ENCODE results near the gene ZNF423.

The ZNF423 gene

DNA sequence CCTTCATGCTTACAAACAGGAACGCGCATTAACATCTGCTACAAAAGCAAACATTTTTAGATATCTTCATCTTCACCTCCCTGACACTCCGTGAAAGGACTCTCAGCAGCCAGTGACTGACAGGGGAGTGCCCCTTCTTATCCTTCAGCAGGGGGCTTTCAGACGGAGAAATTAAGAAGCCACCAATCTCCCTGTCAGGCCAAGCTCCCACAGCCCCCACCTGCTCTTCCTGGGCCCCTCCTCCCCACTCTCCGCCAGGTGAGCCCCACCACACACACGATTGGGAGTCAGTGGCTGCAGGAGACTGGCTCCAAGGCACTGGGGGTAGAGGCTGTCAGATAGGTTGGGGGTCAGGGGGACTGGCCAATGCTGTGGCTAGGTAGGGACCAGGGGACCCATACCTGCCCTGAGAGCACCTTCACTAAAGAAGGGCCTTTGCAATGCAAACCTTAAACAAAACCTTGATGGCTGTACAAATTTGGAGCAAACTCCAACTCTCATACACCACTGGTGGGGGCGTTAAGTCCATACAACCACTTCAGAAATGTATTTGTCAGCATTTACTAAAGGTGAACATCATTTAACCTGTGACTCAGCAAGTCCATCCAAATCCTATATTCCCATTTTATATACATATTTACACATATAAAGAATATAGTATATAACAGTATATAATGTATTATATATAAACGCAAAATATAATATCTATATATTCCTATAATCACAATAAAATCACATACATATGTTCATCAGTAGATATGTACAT lies 232.2 kb downstream of the ZNF423 start:
- Histone ChIP-seq H3K4me1 (ENCODE audit: insufficient read depth, low read length) (no peaks in the 10 kb centered on the region), H3K4me3 (ENCODE audit: low read depth in 1 of 2, low read length in 2 of 2) (no peak overlapping the region), H3K27ac (ENCODE audit: low read length) (no peak overlapping the region), H3K9me3 (ENCODE audit: insufficient read depth, low read length, severe bottlenecking) (peaks cover 5% of the 10 kb centered on the region), H3K79me2 (ENCODE audit: insufficient read depth, low read length) (no peaks in the 10 kb centered on the region), H3K9ac (ENCODE audit: low read depth, low read length) (no peak overlapping the region), H3K4me2 (ENCODE audit: insufficient read depth, low read length) (no peak overlapping the region), H2AFZ (ENCODE audit: low read depth, low read length) (no peak overlapping the region), H3K27me3 (ENCODE audit: insufficient read depth, low read length, poor library complexity) (no peaks in the 10 kb centered on the region), H3K36me3 (ENCODE audit: insufficient read depth, low read length) (no peaks in the 10 kb centered on the region), H4K20me1 (ENCODE audit: insufficient read depth, low read length) (no peaks in the 10 kb centered on the region)
- DNase-seq (no peak), ATAC-seq (ENCODE audit: insufficient read depth, low read depth) (no peak)
- TF ChIP-seq EZH2 (IDR thresholded peaks at IDR 0.05; ENCODE audit: borderline replicate concordance, low read depth, low read length, severe bottlenecking) (no peak), CTCF (IDR thresholded peaks at IDR 0.05; ENCODE audit: borderline replicate concordance, extremely low read depth, low read length, poor library complexity, severe bottlenecking) (no peak)

DNA sequence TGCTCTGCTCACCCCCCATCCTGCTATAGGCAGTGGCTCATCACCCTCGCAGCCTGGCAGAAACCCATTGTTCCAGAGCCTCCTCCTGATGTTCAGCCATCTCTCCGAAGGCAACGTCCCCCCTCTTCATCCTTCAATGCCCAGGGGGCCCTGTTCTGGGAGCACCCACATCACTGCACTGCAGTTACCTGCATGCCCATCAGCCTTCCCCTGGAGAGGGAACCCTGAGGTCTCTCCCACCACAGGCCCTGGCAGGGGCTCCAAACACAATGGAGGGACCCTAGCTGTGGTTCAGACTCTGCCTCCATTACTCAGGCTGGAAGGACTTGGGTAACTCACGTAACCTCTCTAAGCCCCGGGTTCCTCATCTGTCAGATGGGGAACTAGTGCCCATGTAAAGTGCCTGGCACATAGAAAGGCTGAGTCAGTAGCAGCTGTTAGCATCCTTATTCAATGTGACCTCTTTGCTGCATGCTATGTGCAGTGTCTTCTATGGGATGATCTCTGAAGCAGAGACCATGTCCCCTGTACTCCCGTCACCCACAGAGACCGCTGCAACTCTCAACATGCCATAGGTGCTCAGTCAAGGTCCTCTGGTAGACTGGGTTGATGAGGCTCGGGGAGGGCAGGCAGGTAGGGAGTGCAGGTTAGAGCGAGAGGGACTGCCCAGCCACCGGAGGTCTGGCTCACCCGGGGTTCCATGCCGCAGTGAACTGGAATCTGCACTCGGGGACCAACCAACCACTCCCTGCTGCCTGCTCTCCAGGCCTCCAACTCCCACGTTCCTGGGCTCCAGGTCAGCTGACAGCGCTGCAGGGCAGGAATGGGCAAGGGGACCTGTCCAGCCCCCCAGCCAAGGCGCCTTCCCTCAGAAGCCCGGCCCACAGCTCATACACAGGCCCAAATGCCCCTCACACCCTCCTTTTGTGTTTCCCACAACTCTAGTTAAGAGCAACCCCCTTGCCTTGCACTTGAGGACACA lies 233.2 kb downstream of the ZNF423 start:
- Histone ChIP-seq H3K27me3 (ENCODE audit: insufficient read depth, low read length, poor library complexity) (no peaks in the 10 kb centered on the region), H3K27ac (ENCODE audit: low read length) (no peak overlapping the region), H3K9me3 (ENCODE audit: insufficient read depth, low read length, severe bottlenecking) (no peaks in the 10 kb centered on the region), H3K36me3 (ENCODE audit: insufficient read depth, low read length) (no peaks in the 10 kb centered on the region), H3K4me3 (ENCODE audit: low read depth in 1 of 2, low read length in 2 of 2) (no peak overlapping the region), H2AFZ (ENCODE audit: low read depth, low read length) (no peak overlapping the region), H3K4me1 (ENCODE audit: insufficient read depth, low read length) (no peaks in the 10 kb centered on the region), H4K20me1 (ENCODE audit: insufficient read depth, low read length) (no peaks in the 10 kb centered on the region), H3K79me2 (ENCODE audit: insufficient read depth, low read length) (no peaks in the 10 kb centered on the region), H3K9ac (ENCODE audit: low read depth, low read length) (no peak overlapping the region), H3K4me2 (ENCODE audit: insufficient read depth, low read length) (no peak overlapping the region)
- ATAC-seq (ENCODE audit: insufficient read depth, low read depth), result no peak
- DNase-seq, result no peak
- no peak for TF ChIP-seq CTCF (IDR thresholded peaks at IDR 0.05; ENCODE audit: borderline replicate concordance, extremely low read depth, low read length, poor library complexity, severe bottlenecking)
- TF ChIP-seq EZH2 (IDR thresholded peaks at IDR 0.05; ENCODE audit: borderline replicate concordance, low read depth, low read length, severe bottlenecking), result no peak

DNA sequence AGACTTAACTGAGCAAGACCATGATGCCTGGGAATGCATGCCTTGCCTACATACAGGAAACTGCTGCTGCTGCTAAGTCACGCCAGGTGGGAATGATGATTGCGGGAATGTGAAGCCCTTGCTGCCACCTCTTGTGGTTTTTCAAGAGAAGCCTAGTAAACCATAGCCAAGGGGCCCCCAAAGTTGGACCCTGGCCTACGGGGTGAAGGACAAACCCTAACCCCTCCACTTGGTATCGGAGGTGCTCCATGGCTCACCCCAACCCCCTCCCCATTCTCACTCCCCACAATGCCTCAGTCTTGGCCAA lies 233.9 kb downstream of the ZNF423 start:
- Histone ChIP-seq H3K9me3 (ENCODE audit: insufficient read depth, low read length, severe bottlenecking) (no peaks in the 10 kb centered on the region), H3K9ac (ENCODE audit: low read depth, low read length) (no peak overlapping the region), H3K4me1 (ENCODE audit: insufficient read depth, low read length) (no peaks in the 10 kb centered on the region), H3K27ac (ENCODE audit: low read length) (no peak overlapping the region), H3K79me2 (ENCODE audit: insufficient read depth, low read length) (no peaks in the 10 kb centered on the region), H4K20me1 (ENCODE audit: insufficient read depth, low read length) (no peaks in the 10 kb centered on the region), H2AFZ (ENCODE audit: low read depth, low read length) (no peak overlapping the region), H3K27me3 (ENCODE audit: insufficient read depth, low read length, poor library complexity) (no peaks in the 10 kb centered on the region), H3K4me2 (ENCODE audit: insufficient read depth, low read length) (no peak overlapping the region), H3K4me3 (ENCODE audit: low read depth in 1 of 2, low read length in 2 of 2) (no peak overlapping the region), H3K36me3 (ENCODE audit: insufficient read depth, low read length) (no peaks in the 10 kb centered on the region)
- no peak for TF ChIP-seq EZH2 (IDR thresholded peaks at IDR 0.05; ENCODE audit: borderline replicate concordance, low read depth, low read length, severe bottlenecking)
- no peak for TF ChIP-seq CTCF (IDR thresholded peaks at IDR 0.05; ENCODE audit: borderline replicate concordance, extremely low read depth, low read length, poor library complexity, severe bottlenecking)
- DNase-seq (no peak), ATAC-seq (ENCODE audit: insufficient read depth, low read depth) (no peak)
